Measurements from ENCODE around the gene L1TD1.

L1TD1 gene

GRCh38 chr1:62229932-62230331 is 35.3 kb downstream of the L1TD1 start:
- TF ChIP-seq CTCF (IDR thresholded peaks at IDR 0.05; ENCODE audit: low read depth, low read length), result no peak
- no peak overlapping the region for H3K4me3 ChIP-seq (ENCODE audit: low read depth, low read length)

- TF ChIP-seq CTCF (IDR thresholded peaks at IDR 0.05; ENCODE audit: low read depth, low read length), result no peak
- no peak overlapping the region for H3K4me3 ChIP-seq (ENCODE audit: low read depth, low read length)
Measured at GRCh38 chr1:62230718-62231117, 36.1 kb downstream of the L1TD1 start.

- TF ChIP-seq CTCF (IDR thresholded peaks at IDR 0.05; ENCODE audit: low read depth, low read length), result no peak
- no peak overlapping the region for H3K4me3 ChIP-seq (ENCODE audit: low read depth, low read length)
Measured at GRCh38 chr1:62232871-62233278, 38.2 kb downstream of the L1TD1 start.

GRCh38 chr1:62233926-62234450 is 39.3 kb downstream of the L1TD1 start:
- H3K4me3 ChIP-seq (ENCODE audit: low read depth, low read length), result no peak overlapping the region
- no peak for TF ChIP-seq CTCF (IDR thresholded peaks at IDR 0.05; ENCODE audit: low read depth, low read length)

- TF ChIP-seq CTCF (IDR thresholded peaks at IDR 0.05; ENCODE audit: low read depth, low read length), result no peak
- no peak overlapping the region for H3K4me3 ChIP-seq (ENCODE audit: low read depth, low read length)
Measured at GRCh38 chr1:62234688-62235087, 40.0 kb downstream of the L1TD1 start.

GRCh38 chr1:62235576-62235975 is 40.9 kb downstream of the L1TD1 start:
- no peak for TF ChIP-seq CTCF (IDR thresholded peaks at IDR 0.05; ENCODE audit: low read depth, low read length)

GRCh38 chr1:62237361-62237760 is 42.7 kb downstream of the L1TD1 start:
- H3K4me3 ChIP-seq (ENCODE audit: low read depth, low read length), result no peak overlapping the region
- TF ChIP-seq CTCF (IDR thresholded peaks at IDR 0.05; ENCODE audit: low read depth, low read length), result no peak

More at GRCh38 chr1:62235576-62235975, 40.9 kb downstream of the L1TD1 start:
- no peak overlapping the region for H3K4me3 ChIP-seq (ENCODE audit: low read depth, low read length)
